HEK293 (cell line): ENCODE results near the gene CAMKK1.

Experiments
- SP2 ChIP-seq: fragments of 450-650 bp; formaldehyde crosslinking; IDR thresholded peaks from 2 replicates; pipeline ENCODE4 v1.5.1; 2016; ENCODE audit warnings: missing biosample characterization, missing genetic modification characterization
- ZNF133 ChIP-seq: fragments of 450-650 bp; formaldehyde crosslinking; IDR thresholded peaks from 2 replicates; pipeline ENCODE4 v1.5.1; 2016; ENCODE audit warnings: missing biosample characterization, missing genetic modification characterization
- ZNF654 ChIP-seq: fragments of 450-650 bp; formaldehyde crosslinking; IDR thresholded peaks from 2 replicates; pipeline ENCODE4 v1.5.1; 2016; ENCODE audit warnings: low read depth, missing biosample characterization, missing genetic modification characterization
- TF ChIP-seq, protein P1 (sequence below): fragments of 450-650 bp; formaldehyde crosslinking; IDR thresholded peaks from 2 replicates; pipeline ENCODE4 v1.5.1; 2016; ENCODE audit warnings: missing biosample characterization, missing genetic modification characterization, low read depth
- TF ChIP-seq, protein P2 (sequence below): fragments of 450-650 bp; formaldehyde crosslinking; IDR thresholded peaks from 2 replicates; pipeline ENCODE4 v1.5.1; 2016; ENCODE audit warnings: missing biosample characterization, missing genetic modification characterization
- TF ChIP-seq, protein P3 (sequence below): fragments of 450-650 bp; formaldehyde crosslinking; IDR thresholded peaks from 2 replicates; pipeline ENCODE4 v1.5.1; 2016; ENCODE audit warnings: missing biosample characterization, missing genetic modification characterization
- TF ChIP-seq, protein P4 (sequence below): fragments of 450-650 bp; formaldehyde crosslinking; IDR thresholded peaks from 2 replicates; pipeline ENCODE4; 2016; ENCODE audit warnings: missing biosample characterization, missing genetic modification characterization

DNA sequence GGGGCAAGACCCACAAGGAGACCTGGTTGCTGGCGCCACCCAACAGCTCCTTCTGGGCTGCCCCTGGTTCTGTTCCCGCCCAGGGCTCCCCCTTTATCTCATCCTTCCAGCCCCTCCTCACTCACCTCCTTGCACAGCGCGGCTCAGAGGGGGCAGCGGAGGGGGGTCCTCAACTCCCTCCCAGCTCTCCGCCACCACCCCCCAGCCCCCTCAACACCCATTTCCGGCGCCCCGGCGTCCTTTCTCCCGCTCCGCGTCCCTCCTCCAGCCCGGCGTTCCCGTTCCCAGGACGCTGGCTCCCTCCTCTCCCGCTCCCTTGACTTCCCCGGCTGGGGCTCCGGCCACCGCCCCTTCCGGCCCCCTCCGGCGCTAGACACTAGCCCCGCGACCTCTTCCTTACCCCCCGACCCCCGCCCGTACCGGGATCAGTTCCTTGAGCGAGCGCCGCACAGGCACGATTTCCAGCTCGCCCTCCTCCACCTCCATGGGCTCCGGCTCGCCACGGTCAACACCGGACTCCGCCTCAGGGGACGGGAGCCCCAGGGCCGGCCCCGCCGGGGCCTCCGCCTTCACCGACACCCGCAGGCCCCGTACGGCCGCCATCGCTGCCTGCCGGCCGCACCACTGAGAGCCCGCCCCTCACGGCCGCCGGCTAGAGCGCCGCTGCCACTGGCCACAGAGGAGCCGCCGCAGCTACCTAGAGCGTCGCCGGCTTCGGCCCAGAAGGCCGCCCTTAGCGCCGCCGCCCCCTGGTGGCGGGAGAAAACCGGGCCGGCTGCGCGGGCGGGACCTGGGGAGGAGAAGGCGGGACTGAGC lies 47.0 kb downstream of the CAMKK1 start, which contains the start of gene NCBP3:
- TF ChIP-seq ZNF133 (no peak), ZNF654 (peak; percentile 19; the same call in 1 of the 2 replicates), SP2 (tag by site-specific recombination) (peak; percentile 83)
- TF ChIP-seq, protein P1, sequence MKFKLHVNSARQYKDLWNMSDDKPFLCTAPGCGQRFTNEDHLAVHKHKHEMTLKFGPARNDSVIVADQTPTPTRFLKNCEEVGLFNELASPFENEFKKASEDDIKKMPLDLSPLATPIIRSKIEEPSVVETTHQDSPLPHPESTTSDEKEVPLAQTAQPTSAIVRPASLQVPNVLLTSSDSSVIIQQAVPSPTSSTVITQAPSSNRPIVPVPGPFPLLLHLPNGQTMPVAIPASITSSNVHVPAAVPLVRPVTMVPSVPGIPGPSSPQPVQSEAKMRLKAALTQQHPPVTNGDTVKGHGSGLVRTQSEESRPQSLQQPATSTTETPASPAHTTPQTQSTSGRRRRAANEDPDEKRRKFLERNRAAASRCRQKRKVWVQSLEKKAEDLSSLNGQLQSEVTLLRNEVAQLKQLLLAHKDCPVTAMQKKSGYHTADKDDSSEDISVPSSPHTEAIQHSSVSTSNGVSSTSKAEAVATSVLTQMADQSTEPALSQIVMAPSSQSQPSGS (tag by site-specific recombination) = no peak
- TF ChIP-seq, protein P2, sequence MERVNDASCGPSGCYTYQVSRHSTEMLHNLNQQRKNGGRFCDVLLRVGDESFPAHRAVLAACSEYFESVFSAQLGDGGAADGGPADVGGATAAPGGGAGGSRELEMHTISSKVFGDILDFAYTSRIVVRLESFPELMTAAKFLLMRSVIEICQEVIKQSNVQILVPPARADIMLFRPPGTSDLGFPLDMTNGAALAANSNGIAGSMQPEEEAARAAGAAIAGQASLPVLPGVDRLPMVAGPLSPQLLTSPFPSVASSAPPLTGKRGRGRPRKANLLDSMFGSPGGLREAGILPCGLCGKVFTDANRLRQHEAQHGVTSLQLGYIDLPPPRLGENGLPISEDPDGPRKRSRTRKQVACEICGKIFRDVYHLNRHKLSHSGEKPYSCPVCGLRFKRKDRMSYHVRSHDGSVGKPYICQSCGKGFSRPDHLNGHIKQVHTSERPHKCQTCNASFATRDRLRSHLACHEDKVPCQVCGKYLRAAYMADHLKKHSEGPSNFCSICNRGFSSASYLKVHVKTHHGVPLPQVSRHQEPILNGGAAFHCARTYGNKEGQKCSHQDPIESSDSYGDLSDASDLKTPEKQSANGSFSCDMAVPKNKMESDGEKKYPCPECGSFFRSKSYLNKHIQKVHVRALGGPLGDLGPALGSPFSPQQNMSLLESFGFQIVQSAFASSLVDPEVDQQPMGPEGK (tag by site-specific recombination) = peak; percentile 97
- TF ChIP-seq, protein P3, sequence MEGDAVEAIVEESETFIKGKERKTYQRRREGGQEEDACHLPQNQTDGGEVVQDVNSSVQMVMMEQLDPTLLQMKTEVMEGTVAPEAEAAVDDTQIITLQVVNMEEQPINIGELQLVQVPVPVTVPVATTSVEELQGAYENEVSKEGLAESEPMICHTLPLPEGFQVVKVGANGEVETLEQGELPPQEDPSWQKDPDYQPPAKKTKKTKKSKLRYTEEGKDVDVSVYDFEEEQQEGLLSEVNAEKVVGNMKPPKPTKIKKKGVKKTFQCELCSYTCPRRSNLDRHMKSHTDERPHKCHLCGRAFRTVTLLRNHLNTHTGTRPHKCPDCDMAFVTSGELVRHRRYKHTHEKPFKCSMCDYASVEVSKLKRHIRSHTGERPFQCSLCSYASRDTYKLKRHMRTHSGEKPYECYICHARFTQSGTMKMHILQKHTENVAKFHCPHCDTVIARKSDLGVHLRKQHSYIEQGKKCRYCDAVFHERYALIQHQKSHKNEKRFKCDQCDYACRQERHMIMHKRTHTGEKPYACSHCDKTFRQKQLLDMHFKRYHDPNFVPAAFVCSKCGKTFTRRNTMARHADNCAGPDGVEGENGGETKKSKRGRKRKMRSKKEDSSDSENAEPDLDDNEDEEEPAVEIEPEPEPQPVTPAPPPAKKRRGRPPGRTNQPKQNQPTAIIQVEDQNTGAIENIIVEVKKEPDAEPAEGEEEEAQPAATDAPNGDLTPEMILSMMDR (tag by site-specific recombination) = peak; percentile 97
- TF ChIP-seq, protein P4, sequence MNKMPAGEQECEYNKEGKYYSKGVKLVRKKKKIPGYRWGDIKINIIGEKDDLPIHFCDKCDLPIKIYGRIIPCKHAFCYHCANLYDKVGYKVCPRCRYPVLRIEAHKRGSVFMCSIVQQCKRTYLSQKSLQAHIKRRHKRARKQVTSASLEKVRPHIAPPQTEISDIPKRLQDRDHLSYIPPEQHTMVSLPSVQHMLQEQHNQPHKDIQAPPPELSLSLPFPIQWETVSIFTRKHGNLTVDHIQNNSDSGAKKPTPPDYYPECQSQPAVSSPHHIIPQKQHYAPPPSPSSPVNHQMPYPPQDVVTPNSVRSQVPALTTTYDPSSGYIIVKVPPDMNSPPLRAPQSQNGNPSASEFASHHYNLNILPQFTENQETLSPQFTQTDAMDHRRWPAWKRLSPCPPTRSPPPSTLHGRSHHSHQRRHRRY (tag by site-specific recombination) = no peak
